TTC549 (cell line): Measurements from ENCODE around the gene SCAMP3.
"Not testable (repeated sequence)": the region's sequence is repeated elsewhere in the genome, so short reads cannot be mapped to it uniquely, and the experiment has no call there.

Experiments used
- FAIRE-seq: peaks from 2 replicates; lab custom pipeline; 2012; peaks lifted over from hg19 to GRCh38; lab: Jason Lieb, UNC

SCAMP3 gene

GRCh38 chr1:155254228-155254713, 7.9 kb downstream of the SCAMP3 start:
- FAIRE-seq = no peak

GRCh38 chr1:155253797-155254196, 8.4 kb downstream of the SCAMP3 start:
- no peak for FAIRE-seq

- FAIRE-seq = no peak
Observed at GRCh38 chr1:155253208-155253607, 9.0 kb downstream of the SCAMP3 start.

GRCh38 chr1:155251566-155251965, 10.6 kb downstream of the SCAMP3 start:
- no peak for FAIRE-seq

- peak; percentile 81 for FAIRE-seq
Observed at GRCh38 chr1:155250633-155251449, 11.3 kb downstream of the SCAMP3 start.

- no peak for FAIRE-seq
Observed at GRCh38 chr1:155250246-155250632, 11.9 kb downstream of the SCAMP3 start.

- FAIRE-seq = no peak
Observed at GRCh38 chr1:155247667-155248553, 14.2 kb downstream of the SCAMP3 start.

GRCh38 chr1:155246796-155247195, 15.4 kb downstream of the SCAMP3 start:
- FAIRE-seq = not testable (repeated sequence)

- FAIRE-seq = no peak
Observed at GRCh38 chr1:155245163-155245524, 17.0 kb downstream of the SCAMP3 start.

- FAIRE-seq = peak; percentile 96
Observed at GRCh38 chr1:155244368-155245162, 17.6 kb downstream of the SCAMP3 start.

- FAIRE-seq = no peak
Observed at GRCh38 chr1:155242805-155243358, 19.3 kb downstream of the SCAMP3 start.

GRCh38 chr1:155241841-155242264, 20.3 kb downstream of the SCAMP3 start:
- no peak for FAIRE-seq

- FAIRE-seq = peak; percentile 69
Observed at GRCh38 chr1:155241069-155241679, 21.0 kb downstream of the SCAMP3 start.

- no peak for FAIRE-seq
Observed at GRCh38 chr1:155236451-155236850, 25.7 kb downstream of the SCAMP3 start.

- FAIRE-seq = not testable (repeated sequence)
Observed at GRCh38 chr1:155235375-155235774, 26.8 kb downstream of the SCAMP3 start.

GRCh38 chr1:155233502-155233901, 28.7 kb downstream of the SCAMP3 start:
- FAIRE-seq = not testable (repeated sequence)

- not testable (repeated sequence) for FAIRE-seq
Observed at GRCh38 chr1:155232001-155232978, 29.9 kb downstream of the SCAMP3 start.

GRCh38 chr1:155231302-155231701, 30.9 kb downstream of the SCAMP3 start:
- not testable (repeated sequence) for FAIRE-seq

GRCh38 chr1:155228096-155228427, 34.1 kb downstream of the SCAMP3 start:
- FAIRE-seq = no peak
